KOPT-K1 (cell line): ENCODE results near the gene MAP7D2.

ENCODE experiments used
- H3K27ac ChIP-seq: fragments of 200-600 bp; sonication (generic); 2 replicates; pipeline ENCODE4 v1.5.1; 2016; ENCODE audit warnings: antibody characterized with exemption, mild to moderate bottlenecking, low read depth, low read length; ENCODE audit not compliant: poor library complexity, severe bottlenecking
- H3K36me3 ChIP-seq: fragments of 200-600 bp; sonication (generic); 2 replicates; pipeline ENCODE4 v1.5.1; 2017; ENCODE audit warnings: antibody characterized with exemption, mild to moderate bottlenecking, low read length, moderate library complexity; ENCODE audit not compliant: insufficient read depth
- H3K9me3 ChIP-seq: fragments of 200-600 bp; sonication (generic); 2 replicates; pipeline ENCODE4 v1.5.1; 2017; ENCODE audit warnings: antibody characterized with exemption, low read length, mild to moderate bottlenecking; ENCODE audit not compliant: insufficient read depth, poor library complexity, severe bottlenecking

MAP7D2 gene

GRCh38 chrX:19990151-19990555, 126.6 kb downstream of the MAP7D2 start:
- Histone ChIP-seq H3K27ac (peak overlapping the region; percentile 52), H3K9me3 (no peaks in the 10 kb centered on the region), H3K36me3 (no peaks in the 10 kb centered on the region)

- Histone ChIP-seq H3K36me3 (no peaks in the 10 kb centered on the region), H3K9me3 (no peaks in the 10 kb centered on the region), H3K27ac (no peak overlapping the region)
Measured at GRCh38 chrX:19987856-19988255, 128.9 kb downstream of the MAP7D2 start.

GRCh38 chrX:19986531-19986930, 130.2 kb downstream of the MAP7D2 start:
- H3K27ac ChIP-seq, result no peak overlapping the region
- no peaks in the 10 kb centered on the region for H3K36me3 ChIP-seq
- no peaks in the 10 kb centered on the region for H3K9me3 ChIP-seq

GRCh38 chrX:19981947-19982346, 134.8 kb downstream of the MAP7D2 start:
- Histone ChIP-seq H3K9me3 (peaks cover 11% of the 10 kb centered on the region), H3K27ac (no peak overlapping the region), H3K36me3 (no peaks in the 10 kb centered on the region; the same call in 1 of the 2 replicates)

- Histone ChIP-seq H3K9me3 (peaks cover 11% of the 10 kb centered on the region), H3K27ac (no peak overlapping the region), H3K36me3 (no peaks in the 10 kb centered on the region; the same call in 1 of the 2 replicates)
Measured at GRCh38 chrX:19975845-19976244, 140.9 kb downstream of the MAP7D2 start.

GRCh38 chrX:19972984-19973383, 143.7 kb downstream of the MAP7D2 start:
- Histone ChIP-seq H3K36me3 (no peaks in the 10 kb centered on the region; the same call in 1 of the 2 replicates), H3K27ac (no peak overlapping the region), H3K9me3 (peaks cover 9% of the 10 kb centered on the region)

- Histone ChIP-seq H3K9me3 (no peaks in the 10 kb centered on the region), H3K27ac (no peak overlapping the region), H3K36me3 (peaks cover 7% of the 10 kb centered on the region; the same call in 1 of the 2 replicates)
Measured at GRCh38 chrX:19968276-19968675, 148.4 kb downstream of the MAP7D2 start.

- Histone ChIP-seq H3K36me3 (peaks cover 7% of the 10 kb centered on the region; the same call in 1 of the 2 replicates), H3K9me3 (no peaks in the 10 kb centered on the region), H3K27ac (no peak overlapping the region)
Measured at GRCh38 chrX:19966056-19966455, 150.7 kb downstream of the MAP7D2 start.

GRCh38 chrX:19964017-19964710, 152.5 kb downstream of the MAP7D2 start:
- no peak overlapping the region for H3K27ac ChIP-seq

GRCh38 chrX:19960913-19961312, 155.8 kb downstream of the MAP7D2 start:
- H3K36me3 ChIP-seq, result peaks cover 7% of the 10 kb centered on the region; the same call in 1 of the 2 replicates
- no peak overlapping the region for H3K27ac ChIP-seq
- H3K9me3 ChIP-seq, result no peaks in the 10 kb centered on the region

More at GRCh38 chrX:19964017-19964710, 152.5 kb downstream of the MAP7D2 start:
- H3K36me3 ChIP-seq, result peaks cover 7% of the 10 kb centered on the region; the same call in 1 of the 2 replicates
- no peaks in the 10 kb centered on the region for H3K9me3 ChIP-seq

GRCh38 chrX:19958552-19959486, 157.9 kb downstream of the MAP7D2 start:
- no peaks in the 10 kb centered on the region for H3K36me3 ChIP-seq
- no peak overlapping the region for H3K27ac ChIP-seq
- no peaks in the 10 kb centered on the region for H3K9me3 ChIP-seq

GRCh38 chrX:19956923-19957322, 159.8 kb downstream of the MAP7D2 start:
- Histone ChIP-seq H3K27ac (no peak overlapping the region), H3K36me3 (no peaks in the 10 kb centered on the region), H3K9me3 (no peaks in the 10 kb centered on the region)
